Kidney (tissue), 14 donors: Measurements from ENCODE around the gene P2RX1. TPM values are rescaled to one million over a fixed set of nuclear protein-coding genes. Genes with fewer than 3 reads are reported as not detected.
A peak's percentile ranks its signal among the peaks of the same experiment; 100 is the strongest.

Source experiments
- DNase-seq, 5 donors: peaks; one replicate each; pipeline ENCODE4 v3.0.0-alpha.2; 2013 to 2020
- FAIRE-seq: peaks from 2 replicates; lab custom pipeline; 2012; peaks lifted over from hg19 to GRCh38; lab: Jason Lieb, UNC
- H3K27ac ChIP-seq, 2 donors: one replicate each; pipeline ENCODE4 v1.7.0; 2013; ENCODE audit warnings: low read depth in 2 of 2, low read length in 2 of 2, inconsistent platforms in 1 of 2
- H3K27me3 ChIP-seq: one replicate; pipeline ENCODE4 v1.7.1; 2013; ENCODE audit warnings: low read length, inconsistent platforms; ENCODE audit not compliant: control insufficient read depth, insufficient read depth
- H3K36me3 ChIP-seq, 3 donors: one replicate each; pipeline versions ENCODE4 v1.7.0 to v1.7.1; 2013; ENCODE audit warnings: low read length in 3 of 3, control low read depth in 1 of 3, inconsistent platforms in 1 of 3; ENCODE audit not compliant: insufficient read depth in 3 of 3, control insufficient read depth in 2 of 3
- H3K4me1 ChIP-seq, 3 donors: one replicate each; pipeline versions ENCODE4 v1.7.0 to v1.7.1; 2013; ENCODE audit warnings: low read length in 3 of 3, inconsistent platforms in 1 of 3, low read depth in 1 of 3; ENCODE audit not compliant: control insufficient read depth in 2 of 3, insufficient read depth in 2 of 3
- H3K4me3 ChIP-seq, 3 donors: one replicate each; pipeline versions ENCODE4 v1.7.0 to v1.8.1; 2013; ENCODE audit warnings: low read length in 3 of 3, control low read depth in 1 of 3, inconsistent platforms in 1 of 3
- H3K9ac ChIP-seq, 3 donors: one replicate each; pipeline versions ENCODE4 v1.7.0 to v1.7.1; 2013; ENCODE audit warnings: low read length in 3 of 3, control low read depth in 1 of 3, inconsistent platforms in 1 of 3
- H3K9me3 ChIP-seq, 3 donors: one replicate each; pipeline versions ENCODE4 v1.7.0 to v1.7.1; 2013; ENCODE audit warnings: low read length in 3 of 3, control low read depth in 1 of 3, inconsistent platforms in 1 of 3; ENCODE audit not compliant: control insufficient read depth in 2 of 3, insufficient read depth in 1 of 3
- CTCF ChIP-seq: IDR thresholded peaks from 3 replicates; pipeline ENCODE4 v1.5.1; 2012; ENCODE audit warnings: mild to moderate bottlenecking, moderate library complexity, borderline replicate concordance; ENCODE audit not compliant: insufficient read depth; ENCODE audit errors: extremely low read depth
- intact Hi-C: fragments of 100-400 bp; cut with DNase I; formaldehyde crosslinking; loops from one replicate; pipeline ENCODE4 v1.11.1; 2022
- polyA plus RNA-seq: library from polyadenylated mRNA; stranded (reverse); fragments of 350-450 nt; fragmentation: Illumina TruSeq; extraction: RNeasy Lipid Tissue Mini Kit (QIAGEN cat#74804); gene quantifications from one replicate; pipeline ENCODE4 v1.2.3, GENCODE V29; 2014; ENCODE audit warnings: low read depth, low replicate concordance; ENCODE audit not compliant: insufficient read depth
- total RNA-seq: library from RNA; stranded (reverse); fragmentation: NEBNext Ultra II Directional; extraction: Animal tissue kit (Norgen Biotek cat#: 25700); gene quantifications from one replicate; pipeline ENCODE4 v1.2.1, GENCODE V29; 2021
- donor health status: control.
- donor health status: control.
- donor health status: control.
- donor health status: control.
- donor health status: control.
- donor health status: DM: yes; HTN: yes; CAD: no.
- donor health status: Normal renal cell carcinoma (clear cell type).

The P2RX1 gene
- total and polyA plus RNA-seq, 2 donors from 2014 or later = 3.1 to 11.2 TPM

GRCh38 chr17:3963237-3964201 is 47.3 kb upstream of the P2RX1 start:
- Histone ChIP-seq H3K9ac (no peak overlapping the region), H3K27ac (no peak overlapping the region), H3K9me3 (no peaks in the 10 kb centered on the region), H3K4me3 (peak overlapping the region in 1 of 3 donors; percentile 29), H3K36me3 (no peaks in the 10 kb centered on the region), H3K27me3 (peaks cover 5% of the 10 kb centered on the region), H3K4me1 (peaks cover 0 to 7% (median 0%) of the 10 kb centered on the region in 3 donors)
- no peak for FAIRE-seq
- intact Hi-C loops = no loop called here
- peak in 2 of 5 donors; percentile 16 to 80 for DNase-seq
- TF ChIP-seq CTCF = no peak

- peaks cover 5% of the 10 kb centered on the region for H3K27me3 ChIP-seq
Measured at GRCh38 chr17:3962965-3963236, 46.6 kb upstream of the P2RX1 start.

GRCh38 chr17:3962217-3962964 is 46.1 kb upstream of the P2RX1 start:
- FAIRE-seq = no peak
- Histone ChIP-seq H3K4me3 (no peak overlapping the region), H3K4me1 (peaks cover 0 to 7% (median 0%) of the 10 kb centered on the region in 3 donors), H3K9me3 (no peaks in the 10 kb centered on the region), H3K27me3 (peaks cover 5% of the 10 kb centered on the region), H3K9ac (no peak overlapping the region), H3K27ac (no peak overlapping the region), H3K36me3 (no peaks in the 10 kb centered on the region)
- peak in 1 of 5 donors; percentile 50 for DNase-seq
- TF ChIP-seq CTCF = no peak
- intact Hi-C loops = no loop called here

More at GRCh38 chr17:3962965-3963236, 46.6 kb upstream of the P2RX1 start:
- Histone ChIP-seq H3K4me1 (peaks cover 0 to 7% (median 0%) of the 10 kb centered on the region in 3 donors), H3K4me3 (peak overlapping the region in 1 of 3 donors; percentile 29), H3K9me3 (no peaks in the 10 kb centered on the region), H3K27ac (no peak overlapping the region), H3K9ac (no peak overlapping the region), H3K36me3 (no peaks in the 10 kb centered on the region)
- intact Hi-C loops = no loop called here
- DNase-seq (no peak), FAIRE-seq (no peak)
- TF ChIP-seq CTCF = no peak
